ENCODE data around the gene CACNA2D3. TPM values are rescaled to one million over a fixed set of nuclear protein-coding genes. Genes with fewer than 3 reads are reported as not detected.

The CACNA2D3 gene
- total RNA-seq, 1 experiment from 2014 or later = not detected

- Histone ChIP-seq H3K9me3 (ENCODE audit: low read length) (no peaks in the 10 kb centered on the region), H3K9ac (ENCODE audit: low read length) (no peak overlapping the region), H3K9me2 (replicated peaks; ENCODE audit: low read length) (no peaks in the 10 kb centered on the region), H3K4me1 (ENCODE audit: insufficient read depth, low read length) (no peaks in the 10 kb centered on the region), H4K20me1 (ENCODE audit: low read length) (no peaks in the 10 kb centered on the region), H3K4me2 (ENCODE audit: low read length) (no peak overlapping the region), H3K27ac (ENCODE audit: low read length) (no peak overlapping the region), H3K4me3 (ENCODE audit: low read length) (no peak overlapping the region), H3K79me2 (ENCODE audit: low read length) (no peaks in the 10 kb centered on the region), H3F3A (ENCODE audit: low read length, unreplicated experiment) (no peaks in the 10 kb centered on the region), H3K27me3 (ENCODE audit: low read length) (peaks cover 34% of the 10 kb centered on the region), H3K36me3 (ENCODE audit: low read depth, low read length) (no peaks in the 10 kb centered on the region), H2AFZ (ENCODE audit: low read length) (no peak overlapping the region)
- DNase-seq (no peak), ATAC-seq (no peak)
- TF ChIP-seq CTCF (conservative IDR thresholded peaks at IDR 0.05; ENCODE audit: low read depth, low read length) (no peak), EZH2 (IDR thresholded peaks at IDR 0.05; ENCODE audit: low read length, unreplicated experiment) (no peak), EZH2phosphoT487 (IDR thresholded peaks at IDR 0.05; ENCODE audit: borderline replicate concordance, low read length) (no peak)
- POLR2A ChIA-PET (ENCODE audit: unreplicated experiment) = no interaction called here
- CTCF ChIA-PET = no interaction called here
- intact Hi-C loops (cut with micrococcal nuclease) = no loop called here
- no TSS peak for BruUV-seq (replicated peaks)
These were observed 696.1 kb downstream of the CACNA2D3 start for GRCh38 chr3:54818486-54818885.

GRCh38 chr3:54818942-54819341 is 696.6 kb downstream of the CACNA2D3 start:
- no peak overlapping the region for H3K4me3 ChIP-seq (ENCODE audit: low read length)
- H4K20me1 ChIP-seq (ENCODE audit: low read length) = no peaks in the 10 kb centered on the region
- H3K4me2 ChIP-seq (ENCODE audit: low read length) = no peak overlapping the region
- BruUV-seq (replicated peaks) = no TSS peak
- no peak for ATAC-seq
- peaks cover 36% of the 10 kb centered on the region for H3K27me3 ChIP-seq (ENCODE audit: low read length)
- no peak overlapping the region for H2AFZ ChIP-seq (ENCODE audit: low read length)
- H3K9ac ChIP-seq (ENCODE audit: low read length) = no peak overlapping the region
- H3K36me3 ChIP-seq (ENCODE audit: low read depth, low read length) = no peaks in the 10 kb centered on the region
- H3K9me2 ChIP-seq (replicated peaks; ENCODE audit: low read length) = no peaks in the 10 kb centered on the region
- intact Hi-C loops (cut with micrococcal nuclease) = no loop called here
- CTCF ChIA-PET = no interaction called here
- POLR2A ChIA-PET (ENCODE audit: unreplicated experiment) = no interaction called here
- no peak overlapping the region for H3K27ac ChIP-seq (ENCODE audit: low read length)
- H3K9me3 ChIP-seq (ENCODE audit: low read length) = no peaks in the 10 kb centered on the region
- no peaks in the 10 kb centered on the region for H3K79me2 ChIP-seq (ENCODE audit: low read length)
- no peaks in the 10 kb centered on the region for H3F3A ChIP-seq (ENCODE audit: low read length, unreplicated experiment)
- TF ChIP-seq CTCF (conservative IDR thresholded peaks at IDR 0.05; ENCODE audit: low read depth, low read length) (no peak), EZH2phosphoT487 (IDR thresholded peaks at IDR 0.05; ENCODE audit: borderline replicate concordance, low read length) (no peak), EZH2 (IDR thresholded peaks at IDR 0.05; ENCODE audit: low read length, unreplicated experiment) (no peak)
- no peak for DNase-seq
- no peaks in the 10 kb centered on the region for H3K4me1 ChIP-seq (ENCODE audit: insufficient read depth, low read length)

- TF ChIP-seq CTCF (conservative IDR thresholded peaks at IDR 0.05; ENCODE audit: low read depth, low read length) (no peak), EZH2phosphoT487 (IDR thresholded peaks at IDR 0.05; ENCODE audit: borderline replicate concordance, low read length) (no peak), EZH2 (IDR thresholded peaks at IDR 0.05; ENCODE audit: low read length, unreplicated experiment) (no peak)
- H3F3A ChIP-seq (ENCODE audit: low read length, unreplicated experiment) = no peaks in the 10 kb centered on the region
- no peaks in the 10 kb centered on the region for H3K9me3 ChIP-seq (ENCODE audit: low read length)
- no peak overlapping the region for H2AFZ ChIP-seq (ENCODE audit: low read length)
- H3K36me3 ChIP-seq (ENCODE audit: low read depth, low read length) = no peaks in the 10 kb centered on the region
- no peaks in the 10 kb centered on the region for H3K79me2 ChIP-seq (ENCODE audit: low read length)
- intact Hi-C loops (cut with micrococcal nuclease) = no loop called here
- POLR2A ChIA-PET (ENCODE audit: unreplicated experiment) = no interaction called here
- no TSS peak for BruUV-seq (replicated peaks)
- no peak overlapping the region for H3K4me3 ChIP-seq (ENCODE audit: low read length)
- peaks cover 40% of the 10 kb centered on the region for H3K27me3 ChIP-seq (ENCODE audit: low read length)
- no peaks in the 10 kb centered on the region for H3K4me1 ChIP-seq (ENCODE audit: insufficient read depth, low read length)
- no peaks in the 10 kb centered on the region for H3K9me2 ChIP-seq (replicated peaks; ENCODE audit: low read length)
- no peak overlapping the region for H3K9ac ChIP-seq (ENCODE audit: low read length)
- ATAC-seq = no peak
- no peak overlapping the region for H3K4me2 ChIP-seq (ENCODE audit: low read length)
- no peak overlapping the region for H3K27ac ChIP-seq (ENCODE audit: low read length)
- CTCF ChIA-PET = no interaction called here
- H4K20me1 ChIP-seq (ENCODE audit: low read length) = no peaks in the 10 kb centered on the region
- no peak for DNase-seq
These were observed 697.6 kb downstream of the CACNA2D3 start for GRCh38 chr3:54819946-54820345.
